ENCODE results near the gene RFC3.
A peak's percentile ranks its signal among the peaks of the same experiment; 100 is the strongest.

RFC3 gene

DNA sequence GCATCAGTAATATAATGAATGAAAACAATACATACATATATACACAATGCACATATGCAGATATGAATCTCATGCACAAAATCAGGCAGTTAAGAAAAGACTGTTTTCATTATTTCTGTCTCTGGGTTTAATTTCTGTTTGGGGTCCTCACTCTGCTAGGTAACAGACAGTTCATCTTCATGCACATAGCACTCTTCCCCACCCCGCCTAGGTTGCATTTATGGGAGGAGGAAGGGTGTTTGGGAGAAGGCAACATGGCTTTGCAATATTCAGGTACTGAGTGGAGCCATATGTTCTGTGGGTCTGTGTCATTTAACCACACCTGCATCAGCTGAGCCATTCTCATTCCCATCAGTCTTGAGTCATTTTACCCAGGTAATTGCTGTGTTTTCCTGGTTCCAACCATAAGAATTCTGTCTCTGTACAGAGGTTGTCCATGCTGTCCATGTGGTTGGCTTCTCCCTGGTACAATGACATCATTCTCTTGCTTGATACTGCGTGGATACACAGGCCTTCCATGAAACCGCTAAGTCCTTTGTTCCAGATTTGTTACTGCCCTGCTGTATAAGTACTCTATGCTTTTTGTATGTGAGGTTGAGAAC is 45.3 kb downstream of the RFC3 start:
- Histone ChIP-seq H3K27me3 (ENCODE audit: control insufficient read depth in 1 of 2, insufficient read depth in 2 of 2, low read length in 2 of 2) (no peaks in the 10 kb centered on the region), H3K27ac (ENCODE audit: low read depth, low read length) (no peak overlapping the region), H3K36me3 (ENCODE audit: control insufficient read depth in 1 of 2, insufficient read depth in 2 of 2, low read length in 2 of 2) (no peaks in the 10 kb centered on the region), H3K4me1 (ENCODE audit: control insufficient read depth in 1 of 2, insufficient read depth in 2 of 2, low read length in 2 of 2) (no peaks in the 10 kb centered on the region), H3K9me3 (ENCODE audit: control insufficient read depth in 1 of 2, low read length in 2 of 2) (no peaks in the 10 kb centered on the region), H3K4me3 (ENCODE audit: low read depth in 1 of 2, low read length in 2 of 2) (no peak overlapping the region), H3K9ac (ENCODE audit: low read depth in 1 of 2, low read length in 2 of 2) (no peak overlapping the region)

- Histone ChIP-seq H3K9me3 (ENCODE audit: control insufficient read depth in 1 of 2, low read length in 2 of 2) (no peaks in the 10 kb centered on the region), H3K4me1 (ENCODE audit: control insufficient read depth in 1 of 2, insufficient read depth in 2 of 2, low read length in 2 of 2) (peaks cover 0 to 1% of the 10 kb centered on the region in 2 donors), H3K9ac (ENCODE audit: low read depth in 1 of 2, low read length in 2 of 2) (no peak overlapping the region), H3K27ac (ENCODE audit: low read depth, low read length) (no peak overlapping the region), H3K27me3 (ENCODE audit: control insufficient read depth in 1 of 2, insufficient read depth in 2 of 2, low read length in 2 of 2) (no peaks in the 10 kb centered on the region), H3K36me3 (ENCODE audit: control insufficient read depth in 1 of 2, insufficient read depth in 2 of 2, low read length in 2 of 2) (no peaks in the 10 kb centered on the region), H3K4me3 (ENCODE audit: low read depth in 1 of 2, low read length in 2 of 2) (no peak overlapping the region)
These were observed 48.0 kb downstream of the RFC3 start for GRCh38 chr13:33865945-33866344.

- Histone ChIP-seq H3K36me3 (ENCODE audit: control insufficient read depth in 1 of 2, insufficient read depth in 2 of 2, low read length in 2 of 2) (no peaks in the 10 kb centered on the region), H3K4me1 (ENCODE audit: control insufficient read depth in 1 of 2, insufficient read depth in 2 of 2, low read length in 2 of 2) (peaks cover 7% of the 10 kb centered on the region in 2 donors), H3K27me3 (ENCODE audit: control insufficient read depth in 1 of 2, insufficient read depth in 2 of 2, low read length in 2 of 2) (no peaks in the 10 kb centered on the region), H3K27ac (ENCODE audit: low read depth, low read length) (no peak overlapping the region), H3K9ac (ENCODE audit: low read depth in 1 of 2, low read length in 2 of 2) (no peak overlapping the region), H3K9me3 (ENCODE audit: control insufficient read depth in 1 of 2, low read length in 2 of 2) (no peaks in the 10 kb centered on the region), H3K4me3 (ENCODE audit: low read depth in 1 of 2, low read length in 2 of 2) (no peak overlapping the region)
These were observed 49.5 kb downstream of the RFC3 start for GRCh38 chr13:33867472-33867871.

DNA sequence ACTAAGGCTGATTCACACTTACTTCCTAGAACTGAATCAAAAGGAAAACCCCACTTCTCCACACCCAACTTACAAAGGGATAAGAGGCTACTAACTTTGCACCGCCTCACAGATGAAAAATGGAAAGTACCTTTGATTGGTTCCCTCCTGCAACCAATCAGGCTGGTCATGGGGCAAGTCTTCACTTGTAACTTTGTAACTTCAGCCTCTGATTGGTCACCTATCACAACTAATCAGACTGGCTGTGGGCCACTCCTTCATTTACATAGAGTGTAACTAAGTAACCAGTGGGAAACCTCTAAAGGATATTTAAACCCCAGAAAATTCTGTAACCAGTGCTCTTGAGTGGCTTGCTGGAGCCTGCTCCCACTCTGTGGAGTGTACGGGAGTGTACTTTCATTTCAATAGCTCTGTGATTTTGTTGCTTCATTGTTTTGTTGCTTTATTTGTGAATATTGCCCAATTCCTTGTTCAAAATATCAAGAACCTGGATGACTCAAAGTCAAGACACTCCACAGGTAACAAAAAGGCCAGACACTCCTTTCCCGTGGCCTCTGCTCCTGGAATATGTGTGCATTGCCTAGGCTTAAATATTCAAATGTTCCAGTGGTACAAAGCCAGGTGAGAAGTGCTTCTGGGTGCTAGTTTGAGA is 50.5 kb downstream of the RFC3 start:
- no peak overlapping the region for H3K9ac ChIP-seq (ENCODE audit: low read depth in 1 of 2, low read length in 2 of 2)
- H3K27ac ChIP-seq (ENCODE audit: low read depth, low read length) = no peak overlapping the region

GRCh38 chr13:33869005-33869404 is 51.1 kb downstream of the RFC3 start:
- no peak overlapping the region for H3K4me3 ChIP-seq (ENCODE audit: low read depth in 1 of 2, low read length in 2 of 2)
- no peaks in the 10 kb centered on the region for H3K36me3 ChIP-seq (ENCODE audit: control insufficient read depth in 1 of 2, insufficient read depth in 2 of 2, low read length in 2 of 2)
- no peak overlapping the region for H3K27ac ChIP-seq (ENCODE audit: low read depth, low read length)
- no peak overlapping the region for H3K9ac ChIP-seq (ENCODE audit: low read depth in 1 of 2, low read length in 2 of 2)
- H3K9me3 ChIP-seq (ENCODE audit: control insufficient read depth in 1 of 2, low read length in 2 of 2) = no peaks in the 10 kb centered on the region
- peaks cover 7% of the 10 kb centered on the region in 2 donors for H3K4me1 ChIP-seq (ENCODE audit: control insufficient read depth in 1 of 2, insufficient read depth in 2 of 2, low read length in 2 of 2)
- no peaks in the 10 kb centered on the region for H3K27me3 ChIP-seq (ENCODE audit: control insufficient read depth in 1 of 2, insufficient read depth in 2 of 2, low read length in 2 of 2)

More for the DNA sequence above, 50.5 kb downstream of the RFC3 start:
- H3K4me3 ChIP-seq (ENCODE audit: low read depth in 1 of 2, low read length in 2 of 2) = no peak overlapping the region
- H3K27me3 ChIP-seq (ENCODE audit: control insufficient read depth in 1 of 2, insufficient read depth in 2 of 2, low read length in 2 of 2) = no peaks in the 10 kb centered on the region
- no peaks in the 10 kb centered on the region for H3K36me3 ChIP-seq (ENCODE audit: control insufficient read depth in 1 of 2, insufficient read depth in 2 of 2, low read length in 2 of 2)
- H3K9me3 ChIP-seq (ENCODE audit: control insufficient read depth in 1 of 2, low read length in 2 of 2) = no peaks in the 10 kb centered on the region
- peaks cover 7% of the 10 kb centered on the region in 2 donors for H3K4me1 ChIP-seq (ENCODE audit: control insufficient read depth in 1 of 2, insufficient read depth in 2 of 2, low read length in 2 of 2)

DNA sequence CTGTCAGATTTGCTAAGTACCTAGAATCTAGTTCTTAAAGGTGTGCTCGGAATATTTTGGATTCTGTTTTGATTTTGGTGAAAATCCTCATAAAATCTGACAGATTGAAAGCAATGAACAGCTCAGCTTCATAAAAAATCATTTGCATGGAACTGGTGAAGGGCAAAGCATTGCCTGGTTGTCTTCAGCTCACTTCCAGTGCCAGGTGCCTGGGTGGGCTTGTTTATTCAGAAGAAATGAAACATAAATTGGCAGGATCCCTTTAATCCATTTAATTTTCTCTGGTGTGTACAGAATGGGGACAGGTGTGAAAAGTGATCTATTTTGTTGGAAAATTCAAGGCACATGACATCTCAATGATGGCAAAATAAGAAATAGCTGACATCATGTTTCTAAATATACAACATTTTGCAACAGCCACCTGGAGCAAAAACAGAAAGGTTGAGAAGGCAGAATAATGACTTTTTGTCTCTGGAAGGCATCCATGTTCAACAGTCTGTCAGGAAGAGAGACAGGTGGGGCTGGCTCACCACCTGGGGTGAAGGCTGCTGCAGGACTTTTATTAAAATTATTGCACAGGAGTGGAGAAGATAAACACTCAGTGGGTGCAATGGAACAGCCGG is 52.2 kb downstream of the RFC3 start:
- H3K4me3 ChIP-seq (ENCODE audit: low read depth in 1 of 2, low read length in 2 of 2) = no peak overlapping the region
- no peak overlapping the region for H3K27ac ChIP-seq (ENCODE audit: low read depth, low read length)
- H3K9ac ChIP-seq (ENCODE audit: low read depth in 1 of 2, low read length in 2 of 2) = no peak overlapping the region
- no peaks in the 10 kb centered on the region for H3K27me3 ChIP-seq (ENCODE audit: control insufficient read depth in 1 of 2, insufficient read depth in 2 of 2, low read length in 2 of 2)
- no peaks in the 10 kb centered on the region for H3K9me3 ChIP-seq (ENCODE audit: control insufficient read depth in 1 of 2, low read length in 2 of 2)
- peaks cover 7% of the 10 kb centered on the region in 2 donors for H3K4me1 ChIP-seq (ENCODE audit: control insufficient read depth in 1 of 2, insufficient read depth in 2 of 2, low read length in 2 of 2)
- no peaks in the 10 kb centered on the region for H3K36me3 ChIP-seq (ENCODE audit: control insufficient read depth in 1 of 2, insufficient read depth in 2 of 2, low read length in 2 of 2)

GRCh38 chr13:33871207-33872004 is 53.5 kb downstream of the RFC3 start:
- peak overlapping the region in 1 of 2 donors; percentile 14 for H3K4me3 ChIP-seq (ENCODE audit: low read depth in 1 of 2, low read length in 2 of 2)
- peaks cover 7% of the 10 kb centered on the region in 2 donors for H3K4me1 ChIP-seq (ENCODE audit: control insufficient read depth in 1 of 2, insufficient read depth in 2 of 2, low read length in 2 of 2)
- no peaks in the 10 kb centered on the region for H3K9me3 ChIP-seq (ENCODE audit: control insufficient read depth in 1 of 2, low read length in 2 of 2)
- no peaks in the 10 kb centered on the region for H3K27me3 ChIP-seq (ENCODE audit: control insufficient read depth in 1 of 2, insufficient read depth in 2 of 2, low read length in 2 of 2)
- H3K27ac ChIP-seq (ENCODE audit: low read depth, low read length) = no peak overlapping the region
- no peaks in the 10 kb centered on the region for H3K36me3 ChIP-seq (ENCODE audit: control insufficient read depth in 1 of 2, insufficient read depth in 2 of 2, low read length in 2 of 2)
- no peak overlapping the region for H3K9ac ChIP-seq (ENCODE audit: low read depth in 1 of 2, low read length in 2 of 2)

- Histone ChIP-seq H3K4me1 (ENCODE audit: control insufficient read depth in 1 of 2, insufficient read depth in 2 of 2, low read length in 2 of 2) (peaks cover 7% of the 10 kb centered on the region in 2 donors), H3K27me3 (ENCODE audit: control insufficient read depth in 1 of 2, insufficient read depth in 2 of 2, low read length in 2 of 2) (no peaks in the 10 kb centered on the region), H3K27ac (ENCODE audit: low read depth, low read length) (no peak overlapping the region), H3K9ac (ENCODE audit: low read depth in 1 of 2, low read length in 2 of 2) (no peak overlapping the region), H3K9me3 (ENCODE audit: control insufficient read depth in 1 of 2, low read length in 2 of 2) (no peaks in the 10 kb centered on the region), H3K36me3 (ENCODE audit: control insufficient read depth in 1 of 2, insufficient read depth in 2 of 2, low read length in 2 of 2) (no peaks in the 10 kb centered on the region), H3K4me3 (ENCODE audit: low read depth in 1 of 2, low read length in 2 of 2) (no peak overlapping the region)
These were observed 54.0 kb downstream of the RFC3 start for GRCh38 chr13:33872005-33872351.

GRCh38 chr13:33873251-33873908 is 55.4 kb downstream of the RFC3 start:
- H3K27ac ChIP-seq (ENCODE audit: low read depth, low read length) = no peak overlapping the region
- no peaks in the 10 kb centered on the region for H3K36me3 ChIP-seq (ENCODE audit: control insufficient read depth in 1 of 2, insufficient read depth in 2 of 2, low read length in 2 of 2)
- peaks cover 7% of the 10 kb centered on the region in 2 donors for H3K4me1 ChIP-seq (ENCODE audit: control insufficient read depth in 1 of 2, insufficient read depth in 2 of 2, low read length in 2 of 2)
- H3K9ac ChIP-seq (ENCODE audit: low read depth in 1 of 2, low read length in 2 of 2) = no peak overlapping the region
- H3K27me3 ChIP-seq (ENCODE audit: control insufficient read depth in 1 of 2, insufficient read depth in 2 of 2, low read length in 2 of 2) = no peaks in the 10 kb centered on the region
- no peaks in the 10 kb centered on the region for H3K9me3 ChIP-seq (ENCODE audit: control insufficient read depth in 1 of 2, low read length in 2 of 2)
- no peak overlapping the region for H3K4me3 ChIP-seq (ENCODE audit: low read depth in 1 of 2, low read length in 2 of 2)
